ENCODE results near the gene ZFAND6. TPM values are rescaled to one million over a fixed set of nuclear protein-coding genes. Genes with fewer than 3 reads are reported as not detected.

Gene ZFAND6
- total and polyA plus RNA-seq, 10 of the 15 experiments (the other 5 are each of a cell fraction or from before 2014, with no cell fraction given), result 78.9 to 179 (median 135) TPM

DNA sequence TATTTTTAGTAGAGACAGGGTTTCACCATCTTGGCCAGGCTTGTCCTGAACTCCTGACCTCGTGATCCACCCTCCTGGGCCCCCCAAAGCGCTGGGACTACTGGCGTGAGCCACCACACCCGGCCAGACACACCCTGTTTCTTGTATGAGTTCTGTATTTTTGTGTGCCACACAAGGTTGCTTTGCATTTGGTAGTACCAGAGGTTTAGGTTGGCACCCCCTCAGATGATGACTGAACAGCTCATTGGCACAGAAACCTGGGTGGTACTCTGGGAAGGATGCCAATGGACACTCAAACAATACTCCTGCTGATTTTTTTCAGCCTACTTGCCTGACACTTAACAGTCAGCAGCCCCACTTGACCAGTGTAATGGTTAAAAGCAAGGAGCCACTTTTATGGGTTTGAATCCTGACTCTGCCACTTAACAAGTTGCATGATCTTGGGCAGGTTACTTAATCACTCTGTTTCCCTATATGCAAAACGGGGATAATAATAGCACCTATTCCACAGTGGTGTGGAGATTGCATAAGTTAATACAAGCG, 49.3 kb upstream of the ZFAND6 start (continued):
- TF ChIP-seq, protein P1, sequence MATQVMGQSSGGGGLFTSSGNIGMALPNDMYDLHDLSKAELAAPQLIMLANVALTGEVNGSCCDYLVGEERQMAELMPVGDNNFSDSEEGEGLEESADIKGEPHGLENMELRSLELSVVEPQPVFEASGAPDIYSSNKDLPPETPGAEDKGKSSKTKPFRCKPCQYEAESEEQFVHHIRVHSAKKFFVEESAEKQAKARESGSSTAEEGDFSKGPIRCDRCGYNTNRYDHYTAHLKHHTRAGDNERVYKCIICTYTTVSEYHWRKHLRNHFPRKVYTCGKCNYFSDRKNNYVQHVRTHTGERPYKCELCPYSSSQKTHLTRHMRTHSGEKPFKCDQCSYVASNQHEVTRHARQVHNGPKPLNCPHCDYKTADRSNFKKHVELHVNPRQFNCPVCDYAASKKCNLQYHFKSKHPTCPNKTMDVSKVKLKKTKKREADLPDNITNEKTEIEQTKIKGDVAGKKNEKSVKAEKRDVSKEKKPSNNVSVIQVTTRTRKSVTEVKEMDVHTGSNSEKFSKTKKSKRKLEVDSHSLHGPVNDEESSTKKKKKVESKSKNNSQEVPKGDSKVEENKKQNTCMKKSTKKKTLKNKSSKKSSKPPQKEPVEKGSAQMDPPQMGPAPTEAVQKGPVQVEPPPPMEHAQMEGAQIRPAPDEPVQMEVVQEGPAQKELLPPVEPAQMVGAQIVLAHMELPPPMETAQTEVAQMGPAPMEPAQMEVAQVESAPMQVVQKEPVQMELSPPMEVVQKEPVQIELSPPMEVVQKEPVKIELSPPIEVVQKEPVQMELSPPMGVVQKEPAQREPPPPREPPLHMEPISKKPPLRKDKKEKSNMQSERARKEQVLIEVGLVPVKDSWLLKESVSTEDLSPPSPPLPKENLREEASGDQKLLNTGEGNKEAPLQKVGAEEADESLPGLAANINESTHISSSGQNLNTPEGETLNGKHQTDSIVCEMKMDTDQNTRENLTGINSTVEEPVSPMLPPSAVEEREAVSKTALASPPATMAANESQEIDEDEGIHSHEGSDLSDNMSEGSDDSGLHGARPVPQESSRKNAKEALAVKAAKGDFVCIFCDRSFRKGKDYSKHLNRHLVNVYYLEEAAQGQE (IDR thresholded peaks at IDR 0.05; ENCODE audit: low read depth, low read length), result no peak
- no peak for TF ChIP-seq KLF5 (IDR thresholded peaks at IDR 0.05; ENCODE audit: partially characterized antibody)
- TF ChIP-seq NBN (IDR thresholded peaks at IDR 0.05), result no peak
- TF ChIP-seq, protein P2, sequence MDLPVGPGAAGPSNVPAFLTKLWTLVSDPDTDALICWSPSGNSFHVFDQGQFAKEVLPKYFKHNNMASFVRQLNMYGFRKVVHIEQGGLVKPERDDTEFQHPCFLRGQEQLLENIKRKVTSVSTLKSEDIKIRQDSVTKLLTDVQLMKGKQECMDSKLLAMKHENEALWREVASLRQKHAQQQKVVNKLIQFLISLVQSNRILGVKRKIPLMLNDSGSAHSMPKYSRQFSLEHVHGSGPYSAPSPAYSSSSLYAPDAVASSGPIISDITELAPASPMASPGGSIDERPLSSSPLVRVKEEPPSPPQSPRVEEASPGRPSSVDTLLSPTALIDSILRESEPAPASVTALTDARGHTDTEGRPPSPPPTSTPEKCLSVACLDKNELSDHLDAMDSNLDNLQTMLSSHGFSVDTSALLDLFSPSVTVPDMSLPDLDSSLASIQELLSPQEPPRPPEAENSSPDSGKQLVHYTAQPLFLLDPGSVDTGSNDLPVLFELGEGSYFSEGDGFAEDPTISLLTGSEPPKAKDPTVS (IDR thresholded peaks at IDR 0.05; ENCODE audit: low read depth, low read length), result no peak
- 0 out of 2 replicates have a peak, but pooled peaks have one; percentile 66 for TF ChIP-seq EED (IDR thresholded peaks at IDR 0.05; ENCODE audit: low read depth)
- TF ChIP-seq NR2C1 (IDR thresholded peaks at IDR 0.05), result no peak
- TF ChIP-seq NRF1 (conservative IDR thresholded peaks at IDR 0.05; ENCODE audit: low read depth, low read length), result no peak
- TF ChIP-seq MYB (IDR thresholded peaks at IDR 0.05; ENCODE audit: borderline replicate concordance, low read depth, low read length), result no peak
- TF ChIP-seq, protein P3, sequence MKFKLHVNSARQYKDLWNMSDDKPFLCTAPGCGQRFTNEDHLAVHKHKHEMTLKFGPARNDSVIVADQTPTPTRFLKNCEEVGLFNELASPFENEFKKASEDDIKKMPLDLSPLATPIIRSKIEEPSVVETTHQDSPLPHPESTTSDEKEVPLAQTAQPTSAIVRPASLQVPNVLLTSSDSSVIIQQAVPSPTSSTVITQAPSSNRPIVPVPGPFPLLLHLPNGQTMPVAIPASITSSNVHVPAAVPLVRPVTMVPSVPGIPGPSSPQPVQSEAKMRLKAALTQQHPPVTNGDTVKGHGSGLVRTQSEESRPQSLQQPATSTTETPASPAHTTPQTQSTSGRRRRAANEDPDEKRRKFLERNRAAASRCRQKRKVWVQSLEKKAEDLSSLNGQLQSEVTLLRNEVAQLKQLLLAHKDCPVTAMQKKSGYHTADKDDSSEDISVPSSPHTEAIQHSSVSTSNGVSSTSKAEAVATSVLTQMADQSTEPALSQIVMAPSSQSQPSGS (IDR thresholded peaks at IDR 0.05; ENCODE audit: low read length), result no peak
- TF ChIP-seq, protein P4, sequence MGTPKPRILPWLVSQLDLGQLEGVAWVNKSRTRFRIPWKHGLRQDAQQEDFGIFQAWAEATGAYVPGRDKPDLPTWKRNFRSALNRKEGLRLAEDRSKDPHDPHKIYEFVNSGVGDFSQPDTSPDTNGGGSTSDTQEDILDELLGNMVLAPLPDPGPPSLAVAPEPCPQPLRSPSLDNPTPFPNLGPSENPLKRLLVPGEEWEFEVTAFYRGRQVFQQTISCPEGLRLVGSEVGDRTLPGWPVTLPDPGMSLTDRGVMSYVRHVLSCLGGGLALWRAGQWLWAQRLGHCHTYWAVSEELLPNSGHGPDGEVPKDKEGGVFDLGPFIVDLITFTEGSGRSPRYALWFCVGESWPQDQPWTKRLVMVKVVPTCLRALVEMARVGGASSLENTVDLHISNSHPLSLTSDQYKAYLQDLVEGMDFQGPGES (IDR thresholded peaks at IDR 0.05), result no peak
- no peak for TF ChIP-seq CBFB (IDR thresholded peaks at IDR 0.05; ENCODE audit: low read depth)
- 0 out of 2 replicates have a peak, but pooled peaks have one; percentile 20 for TF ChIP-seq ZNF217 (IDR thresholded peaks at IDR 0.05)
- no peak for TF ChIP-seq POLR2AphosphoS2 (IDR thresholded peaks at IDR 0.05; ENCODE audit: low read depth, low read length)
- TF ChIP-seq SRF (IDR thresholded peaks at IDR 0.05; ENCODE audit: low read depth in 2 of 2, low read length in 2 of 2), result no peak
- TF ChIP-seq KDM1A (IDR thresholded peaks at IDR 0.05; ENCODE audit: borderline replicate concordance), result no peak
- no peak for TF ChIP-seq NFXL1 (IDR thresholded peaks at IDR 0.05; ENCODE audit: borderline replicate concordance)
- no peak for TF ChIP-seq FOXK2 (IDR thresholded peaks at IDR 0.05)
- no peak for TF ChIP-seq NFYB (IDR thresholded peaks at IDR 0.05; ENCODE audit: insufficient read depth, low read depth, low read length)
- TF ChIP-seq POU2F2 (IDR thresholded peaks at IDR 0.05; ENCODE audit: borderline replicate concordance, low read depth, low read length), result peak; percentile 51; the same call in 1 of the 3 replicates
- TF ChIP-seq, protein P5, sequence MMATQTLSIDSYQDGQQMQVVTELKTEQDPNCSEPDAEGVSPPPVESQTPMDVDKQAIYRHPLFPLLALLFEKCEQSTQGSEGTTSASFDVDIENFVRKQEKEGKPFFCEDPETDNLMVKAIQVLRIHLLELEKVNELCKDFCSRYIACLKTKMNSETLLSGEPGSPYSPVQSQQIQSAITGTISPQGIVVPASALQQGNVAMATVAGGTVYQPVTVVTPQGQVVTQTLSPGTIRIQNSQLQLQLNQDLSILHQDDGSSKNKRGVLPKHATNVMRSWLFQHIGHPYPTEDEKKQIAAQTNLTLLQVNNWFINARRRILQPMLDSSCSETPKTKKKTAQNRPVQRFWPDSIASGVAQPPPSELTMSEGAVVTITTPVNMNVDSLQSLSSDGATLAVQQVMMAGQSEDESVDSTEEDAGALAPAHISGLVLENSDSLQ (IDR thresholded peaks at IDR 0.05), result no peak
- no peak for TF ChIP-seq RFX5 (IDR thresholded peaks at IDR 0.05; ENCODE audit: low read depth, low read length)
- peak; percentile 1; the same call in 1 of the 2 replicates for TF ChIP-seq JUNB (IDR thresholded peaks at IDR 0.05)
- TF ChIP-seq HCFC1 (IDR thresholded peaks at IDR 0.05; ENCODE audit: low read length), result no peak
- no peak for TF ChIP-seq SPI1 (IDR thresholded peaks at IDR 0.05; ENCODE audit: borderline replicate concordance, insufficient read depth, low read depth, low read length)

Data from GM12878 (cell line).